ENCODE results near the gene MOB3A. TPM values are rescaled to one million over a fixed set of nuclear protein-coding genes. Genes with fewer than 3 reads are reported as not detected.

The MOB3A gene
- total and polyA plus RNA-seq, 9 of the 15 experiments (the other 6 are each of a cell fraction or from before 2014, with no cell fraction given) = 1.1 to 24.1 (median 6.0) TPM

GRCh38 chr19:2119921-2120785 is 24.0 kb upstream of the MOB3A start:
- H3K27ac ChIP-seq (ENCODE audit: extremely low read depth, low read depth, low read length) = no peak overlapping the region
- no peak for TF ChIP-seq ZNF316 (IDR thresholded peaks at IDR 0.05)
- TF ChIP-seq YBX1 (IDR thresholded peaks at IDR 0.05) = no peak
- peak; percentile 57; the same call in 1 of the 2 replicates for TF ChIP-seq POLR2G (IDR thresholded peaks at IDR 0.05; ENCODE audit: low read depth, low read length)
- no peak overlapping the region for H3K4me2 ChIP-seq (ENCODE audit: insufficient read depth, low read length)
- peaks cover 0 to 20% of the 10 kb centered on the region in 2 experiments; a peak in 1 of 5 replicates for H3K4me1 ChIP-seq (replicated peaks in 1 of 2; ENCODE audit: control insufficient read depth in 2 of 2, insufficient read depth in 2 of 2, low read length in 2 of 2)
- no peak for ATAC-seq
- in situ Hi-C loops (cut with MboI) = no loop called here
- H3K9ac ChIP-seq (ENCODE audit: insufficient read depth in 1 of 2, low read depth in 2 of 2, low read length in 2 of 2) = no peak overlapping the region; a peak in 1 of 4 replicates
- FAIRE-seq = no peak
- 93% methylated on average over 24 of the region's 31 CpGs for WGBS (ENCODE audit: insufficient coverage, low coverage, missing lambda C conversion rate)
- peaks cover 4% of the 10 kb centered on the region; the same call in 1 of the 2 replicates for H4K20me1 ChIP-seq (replicated peaks; ENCODE audit: control insufficient read depth, insufficient read depth, low read length)
- intact Hi-C loops (cut with micrococcal nuclease) = no loop called here
- no peaks in the 10 kb centered on the region for H3K79me2 ChIP-seq (ENCODE audit: control insufficient read depth, insufficient read depth, low read length)
- no TSS peak for BruUV-seq (replicated peaks)
- no peaks in the 10 kb centered on the region for H3K9me1 ChIP-seq (ENCODE audit: control insufficient read depth, insufficient read depth, low read length)
- DNase-seq (ENCODE audit: extremely low read depth in 1 of 4, low spot score in 3 of 4) = no peak
- no peaks in the 10 kb centered on the region; a peak in 1 of 5 replicates for H3K27me3 ChIP-seq (ENCODE audit: control insufficient read depth in 2 of 2, insufficient read depth in 2 of 2, low read length in 2 of 2)
- CTCF ChIA-PET (ENCODE audit: low intra/inter-chr PET ratio) = no interaction called here
- H2AFZ ChIP-seq (ENCODE audit: low read depth, low read length) = no peak overlapping the region
- H3K36me3 ChIP-seq (ENCODE audit: control insufficient read depth, insufficient read depth, low read length) = peaks cover 95% of the 10 kb centered on the region; the same call in 2 of the 3 replicates
- POLR2A ChIA-PET = no interaction called here
- no peak overlapping the region for H3K4me3 ChIP-seq
- no peaks in the 10 kb centered on the region for H3K9me3 ChIP-seq (replicated peaks; ENCODE audit: control insufficient read depth, insufficient read depth, low read depth, low read length)

DNA sequence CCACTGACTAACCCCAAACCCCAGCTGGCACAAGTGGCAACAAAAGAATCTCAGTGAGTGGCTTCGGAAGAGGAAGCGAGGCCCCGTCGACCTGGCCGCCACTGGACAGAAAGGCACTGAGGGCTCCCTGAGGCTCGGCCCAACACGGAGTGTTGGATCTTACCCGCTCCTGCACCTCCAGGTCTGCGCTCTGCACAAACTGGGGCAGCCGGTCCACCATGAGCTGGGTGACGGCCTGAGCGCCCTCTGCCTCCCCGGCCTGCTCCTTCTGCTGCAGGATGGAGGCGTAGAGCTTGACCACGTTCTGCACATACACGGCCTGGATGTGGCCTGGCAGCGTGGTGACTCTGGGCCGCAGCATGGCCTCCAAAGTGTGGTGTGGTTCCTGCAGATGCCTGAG is 22.3 kb upstream of the MOB3A start:
- TF ChIP-seq POLR2G (IDR thresholded peaks at IDR 0.05; ENCODE audit: low read depth, low read length) (0 out of 2 replicates have a peak, but pooled peaks have one; percentile 53), POU5F1 (IDR thresholded peaks at IDR 0.05; ENCODE audit: borderline replicate concordance, low read depth, low read length, partially characterized antibody) (no peak)

More for the DNA sequence above, 22.3 kb upstream of the MOB3A start:
- no peak overlapping the region for H3K4me3 ChIP-seq
- H3K27me3 ChIP-seq (ENCODE audit: control insufficient read depth in 2 of 2, insufficient read depth in 2 of 2, low read length in 2 of 2) = no peaks in the 10 kb centered on the region; a peak in 1 of 5 replicates
- H3K9me3 ChIP-seq (replicated peaks; ENCODE audit: control insufficient read depth, insufficient read depth, low read depth, low read length) = no peaks in the 10 kb centered on the region
- no TSS peak for BruUV-seq (replicated peaks)
- ChIA-PET CTCF (ENCODE audit: low intra/inter-chr PET ratio) (no interaction called here), POLR2A (interaction anchor here (0.6 to 0.7 kb wide), 2 partner anchors 37 to 127 kb away, joined by 3 read pairs; no protein-coding TSS in a partner anchor)
- peaks cover 4% of the 10 kb centered on the region; the same call in 1 of the 2 replicates for H4K20me1 ChIP-seq (replicated peaks; ENCODE audit: control insufficient read depth, insufficient read depth, low read length)
- no peak for ATAC-seq
- 89% methylated on average over 17 of the region's 18 CpGs for WGBS (ENCODE audit: insufficient coverage, low coverage, missing lambda C conversion rate)
- H3K79me2 ChIP-seq (ENCODE audit: control insufficient read depth, insufficient read depth, low read length) = no peaks in the 10 kb centered on the region
- peaks cover 96% of the 10 kb centered on the region; the same call in 2 of the 3 replicates for H3K36me3 ChIP-seq (ENCODE audit: control insufficient read depth, insufficient read depth, low read length)
- no peak overlapping the region for H2AFZ ChIP-seq (ENCODE audit: low read depth, low read length)
- H3K9ac ChIP-seq (ENCODE audit: insufficient read depth in 1 of 2, low read depth in 2 of 2, low read length in 2 of 2) = no peak overlapping the region; a peak in 1 of 4 replicates
- FAIRE-seq = no peak
- intact Hi-C loops (cut with micrococcal nuclease) (no loop called here), in situ Hi-C loops (cut with MboI) (no loop called here)
- H3K4me2 ChIP-seq (ENCODE audit: insufficient read depth, low read length) = no peak overlapping the region
- no peak overlapping the region for H3K27ac ChIP-seq (ENCODE audit: extremely low read depth, low read depth, low read length)
- no peak for DNase-seq (ENCODE audit: extremely low read depth in 1 of 4, low spot score in 3 of 4)
- H3K4me1 ChIP-seq (replicated peaks in 1 of 2; ENCODE audit: control insufficient read depth in 2 of 2, insufficient read depth in 2 of 2, low read length in 2 of 2) = peaks cover 0 to 19% of the 10 kb centered on the region in 2 experiments; a peak in 1 of 5 replicates
- no peaks in the 10 kb centered on the region for H3K9me1 ChIP-seq (ENCODE audit: control insufficient read depth, insufficient read depth, low read length)

Measured in K562 (cell line).